Activated naive CD4-positive, alpha-beta T cell treated with anti-CD3 and anti-CD28 coated beads, Interleukin-2, amount 50 U/mL, for 24 hours (primary cell): ENCODE results near the gene TMEM26.
"Not testable (repeated sequence)": the region's sequence is repeated elsewhere in the genome, so short reads cannot be mapped to it uniquely, and the experiment has no call there.

Source experiments
- H3K27ac Mint-ChIP-seq: one replicate; pipeline ENCODE4 v1.8.0; 2021; ENCODE audit warnings: mild to moderate bottlenecking, mixed read lengths
- H3K27me3 Mint-ChIP-seq: one replicate; pipeline ENCODE4 v1.8.0; 2021; ENCODE audit warnings: mixed read lengths
- H3K36me3 Mint-ChIP-seq: one replicate; pipeline ENCODE4 v1.8.0; 2021; ENCODE audit warnings: mixed read lengths
- H3K4me1 Mint-ChIP-seq: one replicate; pipeline ENCODE4 v1.8.0; 2021; ENCODE audit warnings: mixed read lengths
- H3K4me3 Mint-ChIP-seq: one replicate; pipeline ENCODE4 v1.8.0; 2021; ENCODE audit warnings: mild to moderate bottlenecking, mixed read lengths
- H3K9me3 Mint-ChIP-seq: one replicate; pipeline ENCODE4 v1.8.0; 2021; ENCODE audit warnings: mixed read lengths

TMEM26 gene

DNA sequence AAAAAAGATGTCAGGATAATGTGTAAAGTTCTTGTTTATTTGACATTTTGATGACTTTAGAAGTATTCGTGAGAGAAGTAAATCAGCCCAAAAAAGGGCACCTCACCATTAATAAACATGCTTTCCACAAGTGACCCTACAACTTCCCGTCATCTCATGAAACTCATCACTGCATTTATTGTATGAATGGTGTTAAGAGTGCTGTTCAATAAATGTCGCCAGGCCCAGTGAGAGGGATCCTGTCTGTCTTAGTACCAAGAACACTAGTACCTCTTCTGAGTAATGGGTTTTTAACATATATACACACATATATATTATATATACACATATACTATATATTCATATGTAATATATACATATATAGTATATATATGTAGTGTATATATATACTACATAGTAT, 61.9 kb downstream of the TMEM26 start:
- H3K27ac Mint-ChIP-seq: no peak overlapping the region
- H3K9me3 Mint-ChIP-seq: no peaks in the 10 kb centered on the region
- H3K36me3 Mint-ChIP-seq: no peaks in the 10 kb centered on the region
- H3K4me3 Mint-ChIP-seq: no peak overlapping the region
- no peaks in the 10 kb centered on the region for H3K27me3 Mint-ChIP-seq
- no peaks in the 10 kb centered on the region for H3K4me1 Mint-ChIP-seq

GRCh38 chr10:61390851-61391250, 62.3 kb downstream of the TMEM26 start:
- no peaks in the 10 kb centered on the region for H3K36me3 Mint-ChIP-seq
- H3K4me1 Mint-ChIP-seq: no peaks in the 10 kb centered on the region
- no peaks in the 10 kb centered on the region for H3K27me3 Mint-ChIP-seq
- H3K27ac Mint-ChIP-seq: no peak overlapping the region
- no peak overlapping the region for H3K4me3 Mint-ChIP-seq
- H3K9me3 Mint-ChIP-seq: no peaks in the 10 kb centered on the region

GRCh38 chr10:61389887-61390286, 63.3 kb downstream of the TMEM26 start:
- H3K36me3 Mint-ChIP-seq: no peaks in the 10 kb centered on the region
- no peaks in the 10 kb centered on the region for H3K9me3 Mint-ChIP-seq
- H3K4me1 Mint-ChIP-seq: no peaks in the 10 kb centered on the region
- no peaks in the 10 kb centered on the region for H3K27me3 Mint-ChIP-seq
- no peak overlapping the region for H3K27ac Mint-ChIP-seq
- H3K4me3 Mint-ChIP-seq: no peak overlapping the region

DNA sequence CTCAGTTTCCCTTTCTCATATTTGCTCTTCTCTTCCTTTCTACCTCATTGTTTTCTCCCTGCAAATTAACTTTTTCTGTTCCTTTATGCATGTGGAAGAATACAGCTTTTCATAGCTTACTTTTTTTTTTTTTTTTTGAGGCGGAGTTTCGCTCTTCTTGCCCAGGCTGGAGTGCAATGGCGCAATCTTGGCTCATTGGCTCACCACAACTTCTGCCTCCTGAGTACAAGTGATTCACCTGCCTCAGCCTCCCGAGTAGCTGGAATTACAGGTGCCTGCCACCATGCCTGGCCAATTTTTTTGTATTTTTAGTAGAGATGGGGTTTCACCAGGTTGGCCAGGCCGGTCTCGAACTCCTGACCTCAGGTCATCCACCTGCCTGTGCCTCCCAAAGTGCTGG, 64.2 kb downstream of the TMEM26 start:
- not testable (repeated sequence) for H3K9me3 Mint-ChIP-seq, H3K4me3 Mint-ChIP-seq, H3K36me3 Mint-ChIP-seq, H3K4me1 Mint-ChIP-seq, H3K27me3 Mint-ChIP-seq
- peak overlapping the region; percentile 38 for H3K27ac Mint-ChIP-seq

DNA sequence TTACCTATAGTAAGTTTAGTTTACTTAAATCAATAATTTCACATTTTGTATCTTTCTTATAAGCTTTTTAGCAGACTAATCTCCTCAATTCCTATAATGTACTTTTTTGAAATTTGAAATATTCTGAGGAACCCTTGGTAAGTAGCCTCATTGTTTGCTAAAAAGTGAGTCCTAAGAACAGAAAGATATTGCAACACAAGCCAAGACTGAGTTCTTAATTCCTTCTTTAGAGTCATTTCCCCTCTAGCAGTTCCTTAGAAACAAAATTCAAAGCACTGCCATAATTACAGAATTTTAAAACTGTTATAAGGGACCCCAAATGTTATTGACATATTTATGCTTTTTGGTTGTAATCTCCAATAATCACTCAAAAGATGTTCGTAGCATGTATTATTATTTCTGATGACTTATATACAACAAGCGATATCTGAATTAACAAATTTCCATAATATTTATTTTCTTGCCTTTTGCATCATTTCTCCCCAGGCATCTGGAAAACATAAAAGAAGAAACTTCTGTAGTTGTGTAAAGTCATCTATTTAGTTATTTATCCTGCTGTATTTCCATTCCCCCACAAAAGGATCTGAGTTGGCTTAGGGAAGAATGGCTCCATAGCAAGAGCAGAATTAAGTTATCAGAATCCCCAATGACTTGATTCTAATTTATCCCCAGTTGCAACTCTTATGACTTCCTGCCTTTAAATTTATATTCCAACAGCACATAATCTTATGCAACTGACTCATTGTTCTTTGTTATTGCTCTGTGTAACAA, 67.8 kb downstream of the TMEM26 start:
- H3K4me3 Mint-ChIP-seq: no peak overlapping the region
- H3K27me3 Mint-ChIP-seq: no peaks in the 10 kb centered on the region
- no peaks in the 10 kb centered on the region for H3K4me1 Mint-ChIP-seq
- H3K9me3 Mint-ChIP-seq: no peaks in the 10 kb centered on the region
- no peak overlapping the region for H3K27ac Mint-ChIP-seq
- H3K36me3 Mint-ChIP-seq: no peaks in the 10 kb centered on the region

GRCh38 chr10:61381153-61381552, 72.0 kb downstream of the TMEM26 start:
- not testable (repeated sequence) for H3K9me3 Mint-ChIP-seq, H3K36me3 Mint-ChIP-seq, H3K4me1 Mint-ChIP-seq, H3K4me3 Mint-ChIP-seq, H3K27me3 Mint-ChIP-seq, H3K27ac Mint-ChIP-seq

DNA sequence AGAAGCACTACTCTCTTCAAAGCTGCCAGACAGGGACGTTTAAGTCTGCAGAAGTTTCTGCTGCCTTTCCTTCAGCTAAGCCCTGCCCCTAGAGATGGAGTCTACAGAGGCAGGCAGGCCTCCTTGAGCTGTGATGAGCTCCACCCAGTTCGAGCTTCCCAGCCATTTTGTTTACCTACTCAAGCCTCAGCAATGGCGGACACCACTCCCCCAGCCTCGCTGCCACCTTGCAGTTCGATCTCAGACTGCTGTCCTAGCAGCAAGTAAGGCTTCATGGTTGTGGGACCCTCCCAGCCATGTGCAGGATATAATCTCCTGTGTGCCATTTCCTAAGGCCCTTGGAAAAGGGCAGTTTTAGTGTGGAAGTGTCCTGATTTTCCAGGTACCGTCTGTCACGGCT, 74.3 kb downstream of the TMEM26 start:
- Mint-ChIP-seq H3K36me3 (no peaks in the 10 kb centered on the region), H3K4me3 (no peak overlapping the region), H3K27me3 (peaks cover 2% of the 10 kb centered on the region), H3K27ac (no peak overlapping the region), H3K9me3 (peaks cover 5% of the 10 kb centered on the region), H3K4me1 (no peaks in the 10 kb centered on the region)

DNA sequence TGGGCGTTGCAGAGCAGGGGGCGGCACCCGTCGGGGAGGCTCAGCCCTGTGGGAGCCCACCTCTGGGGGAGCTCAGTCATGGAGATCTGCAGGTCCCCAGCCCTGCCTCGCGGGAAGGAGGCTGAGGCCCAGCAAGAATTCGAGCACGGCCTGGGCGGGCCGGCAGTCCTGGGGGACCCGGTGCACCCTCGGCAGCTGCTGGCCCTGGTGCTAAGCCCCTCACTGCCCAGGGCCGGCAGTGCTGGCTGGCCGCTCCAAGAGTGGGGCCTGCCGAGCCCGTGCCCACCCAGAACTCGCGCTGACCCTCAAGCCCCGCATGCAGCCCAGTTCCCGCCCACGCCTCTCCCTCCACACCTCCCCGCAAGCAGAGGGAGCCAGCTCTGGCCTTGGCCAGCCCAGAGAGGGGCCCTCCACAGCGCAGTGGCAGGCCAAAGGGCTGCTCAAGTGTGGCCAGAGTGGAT, 76.2 kb downstream of the TMEM26 start:
- Mint-ChIP-seq H3K4me3 (no peak overlapping the region), H3K27me3 (peaks cover 2% of the 10 kb centered on the region)

GRCh38 chr10:61376377-61376776, 76.8 kb downstream of the TMEM26 start:
- H3K4me1 Mint-ChIP-seq: no peaks in the 10 kb centered on the region
- no peak overlapping the region for H3K4me3 Mint-ChIP-seq
- no peak overlapping the region for H3K27ac Mint-ChIP-seq
- H3K9me3 Mint-ChIP-seq: peaks cover 5% of the 10 kb centered on the region
- peaks cover 2% of the 10 kb centered on the region for H3K27me3 Mint-ChIP-seq
- no peaks in the 10 kb centered on the region for H3K36me3 Mint-ChIP-seq

More for the DNA sequence above, 76.2 kb downstream of the TMEM26 start:
- Mint-ChIP-seq H3K36me3 (no peaks in the 10 kb centered on the region), H3K9me3 (peaks cover 5% of the 10 kb centered on the region), H3K4me1 (no peaks in the 10 kb centered on the region), H3K27ac (no peak overlapping the region)

- no peaks in the 10 kb centered on the region for H3K4me1 Mint-ChIP-seq
Observed at GRCh38 chr10:61366365-61366764, 86.8 kb downstream of the TMEM26 start.

DNA sequence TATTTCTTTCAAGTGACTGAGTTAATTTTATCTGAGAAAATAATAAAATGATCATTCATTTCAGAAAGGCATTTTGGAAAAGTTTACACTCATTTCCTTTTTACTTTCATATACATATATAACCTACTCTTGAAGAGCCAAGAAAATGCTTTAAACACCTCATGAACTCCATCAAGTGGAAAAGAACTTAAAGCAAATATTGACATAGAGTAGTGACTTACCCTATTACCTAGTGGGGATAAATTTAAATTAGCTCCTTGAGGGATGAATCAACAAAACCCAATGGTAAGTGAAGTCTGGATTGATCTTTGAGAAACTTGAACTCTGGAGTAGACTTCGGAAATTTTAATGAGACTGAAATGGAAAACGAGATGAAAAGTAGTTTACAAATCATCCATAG, 88.6 kb downstream of the TMEM26 start:
- Mint-ChIP-seq H3K36me3 (no peaks in the 10 kb centered on the region), H3K9me3 (no peaks in the 10 kb centered on the region), H3K27me3 (no peaks in the 10 kb centered on the region), H3K4me1 (no peaks in the 10 kb centered on the region), H3K27ac (no peak overlapping the region), H3K4me3 (no peak overlapping the region)

More at GRCh38 chr10:61366365-61366764, 86.8 kb downstream of the TMEM26 start:
- Mint-ChIP-seq H3K36me3 (no peaks in the 10 kb centered on the region), H3K27ac (no peak overlapping the region), H3K9me3 (no peaks in the 10 kb centered on the region), H3K27me3 (no peaks in the 10 kb centered on the region), H3K4me3 (no peak overlapping the region)

DNA sequence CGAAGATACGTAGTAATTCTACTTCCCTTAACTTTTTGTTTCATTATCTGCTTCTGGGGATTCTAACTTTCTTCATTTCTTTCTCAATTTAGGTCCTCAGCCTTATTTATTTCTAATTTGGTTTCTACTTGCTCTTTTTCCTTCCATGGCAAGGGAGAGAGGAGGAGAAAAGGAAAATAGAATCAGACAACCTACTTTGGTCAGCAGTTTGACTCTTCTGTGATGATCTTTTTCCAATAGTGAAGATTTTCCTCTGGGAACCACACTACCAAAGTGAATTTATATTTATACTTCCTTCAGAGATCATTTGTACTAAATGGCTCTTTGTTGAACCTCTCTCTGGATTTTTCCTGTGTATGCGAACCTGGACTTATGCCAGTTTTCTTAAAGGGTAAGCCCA, 90.2 kb downstream of the TMEM26 start:
- Mint-ChIP-seq H3K9me3 (no peaks in the 10 kb centered on the region), H3K4me3 (no peak overlapping the region), H3K27ac (no peak overlapping the region), H3K27me3 (no peaks in the 10 kb centered on the region), H3K36me3 (no peaks in the 10 kb centered on the region), H3K4me1 (no peaks in the 10 kb centered on the region)

- H3K27ac Mint-ChIP-seq: no peak overlapping the region
- H3K27me3 Mint-ChIP-seq: no peaks in the 10 kb centered on the region
- H3K9me3 Mint-ChIP-seq: no peaks in the 10 kb centered on the region
- H3K4me3 Mint-ChIP-seq: no peak overlapping the region
- no peaks in the 10 kb centered on the region for H3K4me1 Mint-ChIP-seq
- no peaks in the 10 kb centered on the region for H3K36me3 Mint-ChIP-seq
Observed at GRCh38 chr10:61359452-61359851, 93.7 kb downstream of the TMEM26 start.

- Mint-ChIP-seq H3K9me3 (no peaks in the 10 kb centered on the region), H3K27me3 (no peaks in the 10 kb centered on the region), H3K27ac (no peak overlapping the region), H3K4me3 (no peak overlapping the region), H3K4me1 (no peaks in the 10 kb centered on the region), H3K36me3 (no peaks in the 10 kb centered on the region)
Observed at GRCh38 chr10:61357687-61358086, 95.5 kb downstream of the TMEM26 start.
